Gastrocnemius medialis (tissue), 4 donors: ENCODE results near the gene ITGAD. TPM values are rescaled to one million over a fixed set of nuclear protein-coding genes. Genes with fewer than 3 reads are reported as not detected.

Experiments
- ATAC-seq, 2 donors: fragments of 150-250 bp; one replicate each; pipeline ENCODE4 v1.9.1; 2016
- DNase-seq, 2 donors: peaks; one replicate each; pipeline ENCODE4 v3.0.0-alpha.2; 2019
- H3K27ac ChIP-seq, 4 donors: fragments of 200-600 bp; sonication (generic); 1 replicate in 1 of 4; 2 replicates in 3 of 4; pipeline ENCODE4 v1.5.1; 2016 to 2018; ENCODE audit warnings: mild to moderate bottlenecking in 2 of 4, moderate library complexity in 1 of 4
- H3K27me3 ChIP-seq, 3 donors: fragments of 200-600 bp; sonication (generic) in 2 of 3; 1 replicate in 1 of 3; 2 replicates in 2 of 3; pipeline versions ENCODE4 v1.5.1 to v1.6.0; 2016 to 2019; ENCODE audit warnings: mild to moderate bottlenecking in 1 of 3, moderate library complexity in 1 of 3
- H3K36me3 ChIP-seq, 2 donors: fragments of 200-600 bp; sonication (generic) in 1 of 2; one replicate each; pipeline ENCODE4 v1.5.1; 2017 to 2018
- H3K4me1 ChIP-seq, 2 donors: fragments of 200-600 bp; sonication (generic) in 1 of 2; one replicate each; pipeline ENCODE4 v1.5.1; 2016 to 2017; ENCODE audit warnings: mild to moderate bottlenecking in 2 of 2
- H3K4me3 ChIP-seq, 4 donors: fragments of 200-600 bp; sonication (generic) in 3 of 4; 1 replicate in 1 of 4; 2 replicates in 3 of 4; pipeline ENCODE4 v1.5.1; 2016 to 2019; ENCODE audit warnings: mild to moderate bottlenecking in 2 of 4
- H3K9me3 ChIP-seq, 3 donors: fragments of 200-600 bp; sonication (generic) in 2 of 3; 1 replicate in 1 of 3; 2 replicates in 2 of 3; pipeline ENCODE4 v1.5.1; 2016 to 2019
- CTCF ChIP-seq, 5 experiments: fragments of 450-650 bp in 3 of 5; fragments of 200-600 bp in 2 of 5; sonication (generic) in 2 of 5; IDR thresholded peaks in 4 of 5; conservative IDR thresholded peaks in 1 of 5; 1 replicate in 4 of 5; 2 replicates in 1 of 5; pipeline ENCODE4 v1.5.1; 2016 to 2019; ENCODE audit warnings: antibody characterized with exemption in 5 of 5, mild to moderate bottlenecking in 3 of 5, moderate library complexity in 3 of 5
- POLR2A ChIP-seq, 2 donors: fragments of 450-650 bp; IDR thresholded peaks; one replicate each; pipeline ENCODE4 v1.6.1; 2017; ENCODE audit warnings: antibody characterized with exemption in 2 of 2, mild to moderate bottlenecking in 2 of 2, moderate library complexity in 2 of 2
- in situ Hi-C, 4 donors: fragments of 200-750 bp; cut with MboI; loops; one replicate each; pipeline versions ENCODE4 v1.15.0 to v1.8.0; 2017; ENCODE audit warnings: low sequenced_read_pairs in 4 of 4
- intact Hi-C: fragments of 100-400 bp; cut with DNase I; formaldehyde crosslinking; loops from one replicate; pipeline ENCODE4 v1.15.1; 2023; ENCODE audit warnings: low total_unique reads
- total RNA-seq, 4 donors: library from RNA; depleted of rRNA; stranded (reverse); fragments of >200 nt; gene quantifications; one replicate each; pipeline versions ENCODE4 v1.1.0 to v1.2.3, GENCODE V29; 2016

Gene ITGAD
- total RNA-seq, 4 donors from 2014 or later = not detected

- in situ Hi-C loops (no loop called here), intact Hi-C loops (no loop called here)
- H3K27ac ChIP-seq = no peak overlapping the region
- no peaks in the 10 kb centered on the region for H3K36me3 ChIP-seq
- TF ChIP-seq POLR2A (IDR thresholded peaks at IDR 0.05) = no peak
- no peak for TF ChIP-seq CTCF (IDR thresholded peaks at IDR 0.05 in 4 of 5, conservative IDR thresholded peaks at IDR 0.05 in 1 of 5)
- DNase-seq (no peak), ATAC-seq (no peak)
- H3K27me3 ChIP-seq = no peaks in the 10 kb centered on the region
- H3K9me3 ChIP-seq = no peaks in the 10 kb centered on the region
- peaks cover 5 to 16% of the 10 kb centered on the region in 2 donors for H3K4me1 ChIP-seq
- H3K4me3 ChIP-seq = no peak overlapping the region
These were observed 37.6 kb upstream of the ITGAD start for GRCh38 chr16:31355431-31356100.

DNA sequence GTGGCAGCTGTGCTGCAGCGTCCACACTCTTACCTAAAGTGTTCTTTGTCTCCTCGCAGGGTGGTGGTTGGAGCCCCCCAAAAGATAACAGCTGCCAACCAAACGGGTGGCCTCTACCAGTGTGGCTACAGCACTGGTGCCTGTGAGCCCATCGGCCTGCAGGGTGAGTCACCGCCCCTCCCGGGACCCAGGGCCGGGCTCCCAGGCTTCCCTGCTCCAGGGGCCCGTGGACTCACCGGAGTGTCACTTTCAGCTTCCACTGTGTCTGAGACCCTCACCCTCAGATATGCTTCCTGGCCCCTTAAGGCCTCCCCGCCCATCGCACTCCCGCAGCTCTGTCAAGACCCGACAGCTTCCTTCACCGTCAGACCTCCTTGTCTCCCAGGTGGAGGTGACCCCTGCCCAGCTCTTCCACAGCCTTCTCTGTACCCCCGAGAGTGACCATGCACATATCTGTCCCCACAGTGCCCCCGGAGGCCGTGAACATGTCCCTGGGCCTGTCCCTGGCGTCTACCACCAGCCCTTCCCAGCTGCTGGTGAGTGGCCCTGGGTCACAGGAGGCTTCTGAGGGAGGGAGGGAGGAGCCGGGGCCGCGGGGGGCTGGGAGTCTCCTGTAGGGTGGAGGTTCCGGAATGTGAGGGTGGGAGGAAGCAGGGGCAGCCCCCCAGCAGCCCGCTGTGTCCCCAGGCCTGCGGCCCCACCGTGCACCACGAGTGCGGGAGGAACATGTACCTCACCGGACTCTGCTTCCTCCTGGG is 36.4 kb upstream of the ITGAD start:
- Histone ChIP-seq H3K4me3 (no peak overlapping the region), H3K27ac (peak overlapping the region in 1 of 4 donors; percentile 23), H3K4me1 (peaks cover 5 to 16% of the 10 kb centered on the region in 2 donors), H3K36me3 (no peaks in the 10 kb centered on the region), H3K27me3 (no peaks in the 10 kb centered on the region), H3K9me3 (no peaks in the 10 kb centered on the region)
- ATAC-seq (no peak), DNase-seq (no peak)
- TF ChIP-seq POLR2A (IDR thresholded peaks at IDR 0.05) (no peak), CTCF (IDR thresholded peaks at IDR 0.05 in 4 of 5, conservative IDR thresholded peaks at IDR 0.05 in 1 of 5) (no peak)
- in situ Hi-C loops (no loop called here), intact Hi-C loops (no loop called here)

DNA sequence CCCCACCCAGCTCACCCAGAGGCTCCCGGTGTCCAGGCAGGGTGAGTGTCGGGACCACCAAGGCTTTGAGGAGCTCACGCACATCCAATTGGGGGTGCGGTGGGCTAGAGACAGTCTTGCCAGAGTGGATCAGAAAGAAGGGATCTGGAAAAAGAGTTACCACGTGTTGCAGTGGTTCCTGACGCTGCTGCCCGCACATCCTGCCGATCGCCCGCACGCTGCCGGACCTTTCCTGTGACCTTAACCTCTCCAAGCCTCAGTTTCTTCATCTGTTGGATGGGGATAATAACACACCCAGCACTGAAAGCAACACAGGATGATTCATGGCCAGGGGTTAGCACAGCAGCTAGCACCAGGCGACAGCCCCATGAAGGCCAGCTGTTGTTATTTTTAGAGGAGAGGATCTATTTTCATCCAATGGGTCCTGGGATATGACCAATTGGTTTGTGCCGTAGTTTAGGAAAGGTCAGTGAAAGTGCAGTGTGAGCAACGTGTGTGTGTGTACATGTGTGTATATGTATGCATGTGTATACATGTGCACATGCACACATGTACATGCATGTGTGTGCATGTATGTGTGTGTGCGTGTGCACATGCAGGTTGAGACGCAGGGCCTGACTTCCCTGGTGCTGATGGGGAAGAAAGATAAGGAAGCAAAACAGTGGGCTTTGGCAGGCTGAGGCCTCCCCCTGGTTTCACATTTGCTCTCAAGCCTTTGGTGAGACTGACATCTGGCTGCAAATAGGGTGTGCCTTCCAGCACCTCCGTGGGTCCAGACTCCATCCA is 35.6 kb upstream of the ITGAD start:
- H3K36me3 ChIP-seq = no peaks in the 10 kb centered on the region
- no peak overlapping the region for H3K4me3 ChIP-seq
- H3K27me3 ChIP-seq = no peaks in the 10 kb centered on the region
- in situ Hi-C loops = no loop called here
- no peaks in the 10 kb centered on the region for H3K9me3 ChIP-seq
- no peak for TF ChIP-seq CTCF (IDR thresholded peaks at IDR 0.05 in 4 of 5, conservative IDR thresholded peaks at IDR 0.05 in 1 of 5)
- no peak for TF ChIP-seq POLR2A (IDR thresholded peaks at IDR 0.05)
- peak overlapping the region in 2 of 4 donors; percentile 18 to 23 for H3K27ac ChIP-seq
- intact Hi-C loops = no loop called here
- DNase-seq (peak in 1 of 2 donors; percentile 32), ATAC-seq (peak; percentile 88 to 90)
- H3K4me1 ChIP-seq = peaks cover 5 to 16% of the 10 kb centered on the region in 2 donors

DNA sequence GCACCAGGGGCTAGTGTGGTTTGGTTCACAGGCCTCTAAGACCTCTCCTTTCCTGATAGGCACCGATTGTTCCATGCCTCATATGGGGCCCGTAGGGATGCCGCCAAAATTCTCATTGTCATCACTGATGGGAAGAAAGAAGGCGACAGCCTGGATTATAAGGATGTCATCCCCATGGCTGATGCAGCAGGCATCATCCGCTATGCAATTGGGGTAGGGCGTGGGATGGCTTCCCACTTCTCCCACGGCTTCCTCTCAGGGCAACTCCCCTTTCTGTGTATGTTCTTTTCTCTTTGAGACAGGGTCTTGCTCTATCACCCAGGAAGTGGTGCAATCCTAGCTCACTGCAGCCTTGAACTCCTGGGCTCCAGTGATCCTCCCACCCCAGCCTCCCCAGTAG is 32.9 kb upstream of the ITGAD start:
- ATAC-seq = no peak
- in situ Hi-C loops = no loop called here
- H3K4me3 ChIP-seq = no peak overlapping the region
- H3K4me1 ChIP-seq = peaks cover 5 to 16% of the 10 kb centered on the region in 2 donors
- no peaks in the 10 kb centered on the region for H3K9me3 ChIP-seq
- no peaks in the 10 kb centered on the region for H3K27me3 ChIP-seq
- H3K27ac ChIP-seq = no peak overlapping the region
- H3K36me3 ChIP-seq = no peaks in the 10 kb centered on the region
- TF ChIP-seq CTCF (IDR thresholded peaks at IDR 0.05 in 4 of 5, conservative IDR thresholded peaks at IDR 0.05 in 1 of 5) = no peak
- no peak for TF ChIP-seq POLR2A (IDR thresholded peaks at IDR 0.05)
- intact Hi-C loops = no loop called here
- no peak for DNase-seq
